Ureter (tissue), 1 donor: ENCODE data around the gene CPS1. TPM values are rescaled to one million over a fixed set of nuclear protein-coding genes. Genes with fewer than 3 reads are reported as not detected.

ENCODE experiments used
- DNase-seq: peaks from one replicate; pipeline ENCODE4 v3.0.0-alpha.2; 2020; ENCODE audit warnings: low spot score
- total RNA-seq: library from RNA; stranded (reverse); gene quantifications from one replicate; pipeline ENCODE4 v1.2.4, GENCODE V29; 2023
- donor health status: DM: yes; HTN: yes; CAD: no.

The CPS1 gene
- total RNA-seq, 1 donor from 2014 or later: 3.9 TPM

DNA sequence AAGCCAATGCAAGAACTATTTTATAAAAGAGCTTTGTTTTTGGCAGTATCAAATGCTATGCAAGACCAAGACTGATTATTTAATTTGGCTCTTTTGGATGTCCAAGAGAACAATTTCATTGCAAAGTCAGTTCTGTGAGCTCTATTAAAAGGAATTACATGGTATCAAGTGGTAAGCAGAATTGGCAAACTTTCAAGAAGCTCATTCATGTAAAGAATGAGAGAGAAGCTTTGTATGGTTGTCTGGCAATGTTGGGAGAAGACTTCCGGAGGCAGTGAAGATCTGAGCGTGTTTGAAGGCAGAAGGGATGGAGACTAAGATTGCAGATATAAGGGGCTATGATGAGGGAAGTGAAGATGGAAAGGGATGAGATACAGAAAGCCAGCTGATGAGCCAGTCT lies 49.6 kb downstream of the CPS1 start:
- DNase-seq: no peak

DNA sequence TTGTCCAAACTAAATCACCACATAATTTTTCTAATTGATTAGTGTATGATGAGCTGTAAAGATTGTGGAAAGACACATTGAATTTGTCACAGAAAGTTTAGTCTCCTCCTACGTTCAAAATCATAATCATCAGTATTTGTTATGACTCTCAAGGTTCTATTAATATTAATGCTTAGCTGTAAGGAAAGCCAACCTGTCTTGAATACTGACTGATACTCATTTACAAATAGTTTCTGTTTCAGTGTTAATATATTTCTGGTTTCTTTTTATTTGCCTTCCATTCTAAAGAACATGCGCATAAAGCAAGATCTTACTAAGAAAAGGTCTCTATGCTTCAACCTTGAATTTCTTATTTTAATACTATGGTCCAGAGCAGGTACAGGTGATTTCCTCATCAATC lies 55.1 kb downstream of the CPS1 start:
- no peak for DNase-seq

DNA sequence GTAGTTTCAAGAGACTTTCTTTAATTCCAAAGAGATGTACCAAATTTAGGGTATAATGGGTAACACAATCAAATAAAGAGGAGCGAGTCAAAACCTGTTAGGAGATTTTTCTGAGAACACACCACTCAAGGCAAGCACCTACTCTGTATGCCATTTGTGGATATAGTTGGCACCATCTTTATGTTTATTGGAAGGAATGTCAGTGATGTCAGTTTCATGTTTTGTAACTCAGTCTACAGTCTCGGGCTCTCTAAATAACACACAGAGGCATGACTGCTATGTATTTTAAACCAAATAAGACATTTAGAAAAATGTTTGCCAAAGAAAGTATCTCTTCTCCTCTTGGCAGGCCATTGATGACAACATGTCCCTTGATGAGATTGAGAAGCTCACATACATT lies 59.7 kb downstream of the CPS1 start:
- no peak for DNase-seq

DNA sequence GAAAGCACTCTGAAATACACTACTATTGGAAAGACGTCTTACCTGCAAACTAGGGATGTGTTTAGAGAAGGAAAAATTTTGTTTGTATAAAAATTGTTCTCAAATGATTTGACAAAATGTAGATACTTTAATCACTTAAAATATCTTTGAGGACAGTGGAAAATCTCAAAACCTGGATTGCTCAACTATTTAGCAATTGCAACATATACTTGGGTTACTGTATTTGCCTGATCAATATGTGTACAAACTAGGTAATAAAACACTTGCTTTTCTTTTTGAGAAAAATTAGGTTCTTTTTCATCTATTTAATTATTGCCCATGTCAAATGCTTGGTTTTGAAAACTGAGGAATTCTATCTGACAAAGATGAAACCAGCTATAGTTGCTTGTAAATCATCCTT lies 60.9 kb downstream of the CPS1 start:
- DNase-seq: no peak

DNA sequence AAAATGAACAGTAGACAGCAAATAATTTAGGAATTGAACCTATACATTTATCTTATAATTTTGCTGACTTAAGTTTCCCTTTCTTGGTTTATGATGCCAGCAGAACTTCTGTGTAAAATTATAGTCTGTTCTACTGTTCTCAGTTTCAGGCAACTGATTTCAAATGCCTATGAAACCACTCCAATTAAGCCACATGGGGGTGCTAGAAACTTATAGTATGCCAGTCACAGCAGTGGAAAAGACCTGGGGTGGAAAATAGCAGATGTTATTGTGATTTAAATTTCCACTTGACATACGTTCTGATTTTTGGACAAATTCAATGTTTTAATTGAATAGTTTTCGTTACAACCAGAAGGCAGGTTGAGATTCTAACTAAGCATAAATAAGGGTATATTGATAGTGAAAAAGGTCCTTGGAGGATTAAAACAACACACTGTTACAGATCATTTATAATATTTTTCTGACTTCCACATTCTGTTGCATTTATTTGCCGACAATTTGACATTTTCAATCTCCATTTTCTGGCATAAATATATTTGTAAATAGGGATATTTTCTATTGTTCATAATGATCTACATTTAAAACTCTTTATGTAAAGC lies 61.4 kb downstream of the CPS1 start:
- no peak for DNase-seq

DNA sequence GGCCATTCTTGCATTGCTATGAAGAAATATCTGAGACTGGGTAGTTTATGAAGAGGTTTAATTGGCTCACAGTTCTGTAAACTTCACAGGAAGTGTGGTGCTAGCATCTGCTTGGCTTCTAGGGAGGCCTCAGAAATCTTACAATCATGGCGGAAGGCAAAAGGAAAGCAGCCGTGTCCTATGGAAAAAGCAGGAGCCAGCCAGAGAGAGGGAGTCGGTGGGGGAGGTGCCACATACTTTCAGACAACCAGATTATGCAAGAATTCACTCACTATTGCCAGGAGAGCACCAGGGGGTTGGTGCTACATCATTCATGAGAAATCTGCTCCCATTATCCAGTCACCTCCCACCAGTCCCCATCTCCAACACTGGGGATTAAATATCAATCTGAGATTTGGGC lies 64.1 kb downstream of the CPS1 start:
- no peak for DNase-seq

DNA sequence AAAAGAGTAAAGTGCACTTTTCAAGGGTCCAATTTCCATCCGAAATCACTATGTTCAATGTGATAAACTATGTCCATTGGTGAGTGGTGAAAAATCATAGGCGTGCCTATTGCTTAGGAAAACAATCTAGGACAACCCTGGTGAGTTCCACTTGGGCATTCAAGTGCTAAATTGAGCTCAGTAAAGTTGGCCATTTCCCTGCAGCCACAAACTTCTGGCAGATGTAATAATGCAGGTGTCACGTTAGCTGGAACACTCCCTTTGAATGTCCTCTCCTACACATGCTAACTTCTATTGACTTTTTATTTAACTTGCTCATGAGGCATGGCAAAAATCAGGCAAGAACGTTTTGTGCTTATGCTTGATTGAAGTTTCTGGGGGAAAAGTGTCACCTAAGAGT lies 67.1 kb downstream of the CPS1 start:
- no peak for DNase-seq

DNA sequence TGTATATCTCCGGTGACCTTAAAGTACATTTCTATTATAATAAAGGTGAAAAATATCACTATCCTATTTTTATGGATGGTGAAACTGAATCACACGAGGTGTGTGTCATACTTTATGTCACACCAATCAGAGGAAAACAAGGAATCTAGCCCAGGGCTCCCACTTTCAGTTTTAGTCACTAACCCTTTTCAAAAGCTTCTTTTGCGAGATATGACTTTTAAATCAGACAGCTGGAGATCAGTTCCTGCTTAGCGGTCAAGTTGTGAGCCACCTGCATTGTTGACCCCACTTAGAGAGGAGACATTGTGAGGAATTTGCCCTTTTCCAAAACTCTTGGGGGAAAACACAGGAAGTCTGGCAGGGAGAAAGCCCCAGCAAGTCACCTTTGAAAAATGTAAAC lies 70.5 kb downstream of the CPS1 start:
- no peak for DNase-seq

DNA sequence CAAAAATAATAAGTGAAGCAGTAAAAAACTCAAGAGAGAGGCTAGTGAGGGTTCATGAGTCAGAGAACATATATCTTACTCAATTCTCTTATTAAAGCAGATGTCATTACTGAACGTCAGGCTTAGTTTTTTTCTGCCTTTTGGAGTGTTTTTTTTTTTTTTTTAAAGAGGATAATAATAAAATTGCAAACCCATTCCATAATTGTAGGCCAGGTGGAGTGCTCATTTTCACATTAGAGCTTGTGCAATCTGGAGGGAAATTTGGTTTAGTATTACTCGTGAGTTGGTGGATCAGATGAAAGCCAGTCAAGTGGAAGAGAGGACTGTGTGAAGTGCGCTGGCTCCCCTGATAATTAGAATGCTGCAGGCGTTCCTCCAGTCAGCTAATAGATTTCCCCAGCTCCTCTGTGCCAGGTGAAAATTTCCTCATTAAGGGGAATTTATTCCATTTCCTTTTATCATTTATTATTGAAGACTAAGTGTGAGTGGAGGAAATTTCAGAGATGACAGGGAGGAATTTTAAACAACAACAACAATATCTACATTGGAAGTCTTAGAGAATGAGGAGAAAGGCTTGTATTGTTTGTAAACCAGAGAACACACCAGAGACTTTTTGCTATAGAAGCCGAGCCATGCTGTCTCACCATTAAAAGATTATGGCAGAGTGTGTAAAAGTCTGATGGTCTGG lies 74.6 kb downstream of the CPS1 start:
- no peak for DNase-seq

DNA sequence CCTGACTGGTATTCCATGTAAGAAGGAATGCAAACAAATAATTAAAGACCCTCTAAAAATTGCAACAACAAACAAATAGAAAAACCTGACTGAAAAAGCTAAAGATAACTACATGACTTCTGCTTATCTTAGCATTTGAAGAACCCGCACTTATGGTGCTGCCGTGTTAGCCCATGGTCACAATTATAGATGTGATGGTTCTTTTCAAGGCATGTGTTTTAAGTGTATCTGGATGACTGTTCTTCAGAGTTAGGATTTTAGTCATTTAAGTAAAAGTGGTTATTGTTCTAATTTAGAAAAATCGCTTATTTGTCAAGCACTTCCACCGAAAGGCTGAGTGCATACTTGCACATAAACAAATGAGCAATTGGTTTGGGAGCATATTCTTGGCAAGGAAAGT lies 77.3 kb downstream of the CPS1 start:
- no peak for DNase-seq

DNA sequence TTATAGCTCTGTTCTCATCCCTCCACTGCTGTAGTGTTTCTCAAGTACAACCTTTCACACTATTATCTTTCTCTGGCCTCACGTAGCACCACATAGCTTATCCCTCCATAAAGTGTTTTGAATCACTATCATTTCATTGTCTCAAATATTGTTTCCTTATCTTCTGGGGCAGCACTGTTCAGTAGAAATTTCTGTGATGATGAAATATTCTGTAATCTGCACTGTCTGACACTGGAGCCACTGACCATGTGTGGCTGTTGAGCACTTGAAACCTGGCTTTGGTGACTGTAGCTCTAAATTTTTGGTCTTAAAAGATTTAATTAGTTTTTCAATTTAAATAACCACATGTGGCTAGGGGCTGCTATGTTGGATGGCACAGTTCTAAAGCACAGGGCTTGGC lies 78.9 kb downstream of the CPS1 start:
- no peak for DNase-seq

DNA sequence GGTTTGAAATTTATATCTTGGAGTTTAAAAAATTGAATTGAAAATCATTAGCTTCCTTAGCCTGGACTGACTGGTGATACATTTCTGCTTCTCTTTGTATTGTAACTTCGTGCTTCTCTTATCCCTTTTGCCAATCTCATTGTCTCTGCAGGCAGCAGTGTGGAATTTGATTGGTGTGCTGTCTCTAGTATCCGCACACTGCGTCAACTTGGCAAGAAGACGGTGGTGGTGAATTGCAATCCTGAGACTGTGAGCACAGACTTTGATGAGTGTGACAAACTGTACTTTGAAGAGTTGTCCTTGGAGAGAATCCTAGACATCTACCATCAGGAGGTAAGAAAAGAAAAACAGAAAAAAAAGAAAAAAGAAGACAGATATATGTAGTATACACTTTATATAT lies 85.9 kb downstream of the CPS1 start:
- no peak for DNase-seq

DNA sequence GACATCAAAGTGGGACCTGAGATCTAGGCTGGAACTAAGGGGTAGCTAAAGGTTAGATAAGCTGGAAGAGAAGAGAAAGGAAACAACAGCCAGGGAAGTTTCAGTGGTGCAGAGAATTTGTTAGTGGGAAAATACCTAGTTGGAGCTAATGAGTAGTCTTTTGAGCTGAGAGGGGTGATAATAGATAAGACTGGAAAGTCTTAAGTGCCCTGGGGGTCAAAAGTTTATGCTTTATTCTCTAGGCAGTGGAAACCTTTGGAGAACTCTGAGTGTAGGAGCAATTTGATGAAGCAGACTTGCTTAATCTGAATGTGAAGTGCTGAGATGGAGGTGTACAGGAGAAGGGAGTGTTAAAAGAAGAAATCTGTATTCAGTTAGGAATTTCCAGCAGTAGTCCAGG lies 90.8 kb downstream of the CPS1 start:
- no peak for DNase-seq

DNA sequence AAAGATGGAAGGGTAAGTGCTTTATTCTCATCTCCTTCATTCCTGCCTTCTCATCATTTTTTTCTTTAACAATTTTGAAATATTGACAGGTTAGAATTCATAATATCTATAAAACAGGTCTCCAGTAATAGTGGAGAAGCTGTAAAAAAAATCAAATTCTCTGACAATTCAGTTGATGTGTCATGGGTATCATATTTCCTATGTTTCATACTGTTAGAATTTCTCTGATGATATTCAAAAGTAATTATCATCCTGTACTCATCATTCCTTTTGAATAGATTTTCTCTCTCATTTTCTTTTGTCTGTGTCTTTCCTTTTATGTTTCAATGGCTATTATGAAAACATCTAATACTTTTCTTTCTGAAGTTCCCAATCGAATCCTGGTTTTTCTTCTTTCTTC lies 97.7 kb downstream of the CPS1 start:
- DNase-seq: no peak

DNA sequence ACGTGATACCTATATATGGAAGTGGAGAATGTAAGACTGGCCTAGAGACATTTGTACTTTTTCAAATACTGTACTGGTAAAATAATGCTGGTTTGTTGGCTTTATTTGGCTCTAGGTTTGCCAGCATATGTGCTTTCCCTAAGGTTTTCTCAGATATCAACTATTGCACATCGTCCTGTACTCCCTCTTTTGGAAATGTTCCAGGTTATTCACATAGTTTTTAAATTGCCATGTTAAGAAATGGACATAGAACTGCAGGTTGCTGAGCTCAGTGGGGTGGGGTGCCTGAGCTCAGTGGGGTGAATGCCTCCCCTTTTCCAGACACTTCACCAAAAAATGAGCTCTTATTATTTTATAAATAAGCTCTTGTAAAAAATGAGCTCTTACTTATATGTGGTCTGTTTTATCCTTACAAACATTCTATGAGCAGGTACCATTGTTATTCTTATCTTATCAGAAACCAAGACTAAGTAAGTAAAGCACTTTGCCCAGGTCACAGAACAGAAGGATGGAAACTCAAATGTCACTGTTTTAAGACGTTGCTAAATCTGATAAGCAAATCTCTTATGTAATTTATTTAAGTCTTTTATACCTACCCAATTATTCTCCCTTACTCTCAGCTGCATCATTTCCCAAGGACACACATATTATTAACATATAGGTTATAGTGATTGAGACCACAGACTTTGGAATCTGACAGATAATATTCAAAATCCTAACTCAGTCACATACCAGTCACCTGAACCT lies 99.0 kb downstream of the CPS1 start:
- DNase-seq: no peak

DNA sequence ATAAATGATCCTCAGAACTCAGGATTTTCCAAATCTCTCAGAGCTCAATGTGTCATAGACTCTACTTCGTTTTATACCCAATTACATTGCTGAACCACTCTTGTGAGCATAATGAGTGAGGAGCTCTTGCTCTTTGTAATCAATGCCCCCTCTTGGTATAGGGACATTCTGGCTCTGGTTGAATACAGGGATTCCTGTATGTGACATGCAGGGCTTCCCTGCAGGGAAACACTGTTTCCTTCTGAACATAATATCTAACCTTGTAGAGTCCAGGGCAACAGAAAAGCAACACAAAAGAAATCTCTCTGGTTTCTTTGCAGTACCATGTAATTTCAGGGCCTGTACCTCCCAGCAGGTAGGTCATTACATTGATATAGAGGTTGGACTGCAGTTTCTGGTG lies 101.5 kb downstream of the CPS1 start:
- no peak for DNase-seq

DNA sequence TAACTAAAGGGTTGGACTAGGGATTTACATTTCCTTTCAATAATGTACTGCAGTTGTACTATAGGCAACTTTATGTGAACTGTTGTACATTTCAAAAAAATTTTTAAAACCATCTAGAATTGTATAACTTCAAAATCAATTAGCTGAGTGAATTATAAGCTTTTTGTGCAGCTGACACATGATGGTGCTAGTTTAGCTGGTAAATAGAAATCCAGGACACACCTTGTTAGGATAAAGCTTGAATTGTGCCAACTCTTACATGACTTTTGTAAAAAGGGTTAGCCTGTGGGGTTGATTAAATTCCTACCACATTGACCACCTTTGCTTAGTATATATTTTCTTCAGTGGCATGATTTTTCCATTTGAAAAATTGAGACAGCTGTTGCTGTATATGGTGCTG lies 104.4 kb downstream of the CPS1 start:
- no peak for DNase-seq

DNA sequence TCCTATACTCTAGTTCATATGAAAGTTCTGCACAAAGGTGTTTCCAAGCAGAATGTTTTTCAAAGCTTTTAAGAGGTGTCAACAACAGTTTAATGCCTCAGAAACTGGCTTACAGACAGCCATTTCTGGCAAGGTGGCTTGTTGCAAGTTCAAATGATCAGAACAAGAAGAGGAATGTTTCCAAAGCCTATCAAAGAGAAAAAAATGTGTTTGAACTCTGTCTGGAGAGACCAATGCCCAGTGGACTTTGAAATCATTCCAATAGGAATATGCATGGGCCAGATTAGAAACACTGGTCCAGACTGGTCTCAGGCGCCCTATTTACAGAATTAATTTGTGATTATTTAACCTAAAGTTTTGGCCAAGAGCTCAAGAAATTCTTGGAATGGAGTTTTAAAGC lies 106.2 kb downstream of the CPS1 start:
- DNase-seq: no peak

DNA sequence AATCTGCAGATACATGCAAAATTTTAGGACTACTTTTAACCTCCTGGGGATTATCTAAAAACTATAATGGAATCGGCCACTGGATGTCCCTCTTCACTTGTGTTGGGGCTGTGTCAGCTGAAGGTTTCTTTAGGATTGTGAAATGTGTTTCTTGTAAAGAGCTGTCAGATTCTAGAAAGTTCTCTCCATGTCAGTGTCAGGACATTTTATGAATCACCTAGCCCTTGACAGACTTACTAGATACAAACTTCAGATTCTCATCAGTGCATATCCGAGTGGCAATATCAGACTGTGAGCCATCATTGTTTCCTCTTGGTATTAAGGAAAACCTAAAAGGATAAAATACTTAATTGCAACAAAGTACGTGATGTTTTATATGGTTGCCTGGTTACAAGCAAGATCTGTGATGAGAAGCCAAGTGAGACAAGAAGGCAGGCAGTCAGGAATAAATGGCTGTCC lies 107.3 kb downstream of the CPS1 start:
- DNase-seq: no peak

DNA sequence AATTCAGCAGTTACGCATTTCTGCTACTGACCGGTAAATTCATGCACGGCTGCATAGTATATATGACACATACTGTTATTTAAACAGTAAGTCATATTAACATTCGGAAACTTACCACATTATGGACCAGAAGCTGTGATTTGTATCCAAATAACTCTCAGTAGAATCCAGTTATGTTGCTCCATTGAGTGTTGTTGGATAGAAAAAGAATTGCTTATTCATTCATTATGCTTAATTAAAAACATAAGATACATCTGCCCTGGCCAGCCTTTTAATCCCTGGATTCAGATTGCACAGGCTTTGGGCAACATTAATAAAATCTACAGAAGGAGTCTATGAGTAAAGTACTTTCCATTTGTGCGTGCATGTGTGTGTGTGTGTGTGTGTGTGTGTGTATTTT lies 111.3 kb downstream of the CPS1 start:
- DNase-seq: no peak

DNA sequence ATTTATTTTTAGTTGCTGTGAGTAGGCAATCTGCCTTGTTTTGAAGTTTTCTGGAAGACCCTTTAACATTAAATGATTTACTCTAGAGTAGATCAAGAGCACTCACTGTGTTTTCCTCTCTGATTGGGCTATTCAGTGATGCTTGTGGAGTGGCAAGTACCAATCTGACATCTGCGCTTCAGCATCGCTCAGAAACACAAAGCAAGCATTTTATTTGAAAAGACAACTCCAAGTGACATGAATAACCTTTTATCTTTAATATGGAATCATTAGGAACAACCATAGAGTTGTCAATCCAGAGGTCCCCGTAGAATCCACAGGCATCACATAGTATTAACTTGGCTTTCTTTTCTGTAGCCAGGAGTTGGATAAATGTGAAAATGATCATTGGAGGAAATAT lies 114.7 kb downstream of the CPS1 start:
- DNase-seq: no peak

DNA sequence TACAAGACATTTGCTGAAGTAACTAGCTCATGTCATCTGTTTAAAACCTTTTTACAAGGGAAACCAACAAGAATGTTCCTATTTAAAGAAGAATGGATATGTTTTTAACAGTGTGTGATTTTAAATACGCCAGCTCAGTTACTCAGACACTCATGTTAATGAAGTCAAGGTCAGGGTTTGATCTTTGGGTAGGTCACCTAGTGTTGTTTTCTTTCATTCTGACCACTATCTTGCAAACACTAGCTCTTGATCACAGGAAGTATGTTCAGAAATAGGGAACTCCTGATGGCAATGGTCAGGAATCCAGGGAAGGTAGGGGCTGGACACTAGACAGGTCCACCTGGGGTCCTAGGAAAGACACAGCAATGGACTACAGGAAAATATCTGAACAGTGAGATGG lies 116.7 kb downstream of the CPS1 start:
- no peak for DNase-seq

DNA sequence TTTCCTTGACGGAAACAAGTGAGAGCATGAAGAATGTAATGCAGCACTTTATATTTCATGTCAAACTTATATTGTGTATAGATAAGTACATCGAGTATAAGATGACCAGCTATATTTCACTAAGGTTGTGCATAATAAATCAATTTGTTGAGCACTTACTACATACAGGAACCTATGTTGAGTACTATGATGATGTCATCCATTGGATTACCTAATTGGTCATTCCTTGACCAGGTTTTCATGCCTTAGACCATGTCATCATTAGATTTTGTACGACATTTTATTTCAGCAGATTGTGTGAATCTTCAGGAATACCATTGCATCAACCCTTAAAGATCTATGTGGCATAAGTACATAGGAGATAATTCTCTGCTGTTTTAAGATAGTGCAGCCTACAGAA lies 119.7 kb downstream of the CPS1 start:
- DNase-seq: no peak
